SH-SY5Y (cell line): ENCODE measurements around the gene RAB5B.

ENCODE experiments used
- GATA2 ChIP-seq: IDR thresholded peaks from 2 replicates; pipeline ENCODE4 v1.6.1; 2011; ENCODE audit warnings: mild to moderate bottlenecking, low read depth, low read length
- GATA3 ChIP-seq: IDR thresholded peaks from 2 replicates; pipeline ENCODE4 v1.6.1; 2011; ENCODE audit warnings: low read depth, mild to moderate bottlenecking, low read length, moderate library complexity

DNA sequence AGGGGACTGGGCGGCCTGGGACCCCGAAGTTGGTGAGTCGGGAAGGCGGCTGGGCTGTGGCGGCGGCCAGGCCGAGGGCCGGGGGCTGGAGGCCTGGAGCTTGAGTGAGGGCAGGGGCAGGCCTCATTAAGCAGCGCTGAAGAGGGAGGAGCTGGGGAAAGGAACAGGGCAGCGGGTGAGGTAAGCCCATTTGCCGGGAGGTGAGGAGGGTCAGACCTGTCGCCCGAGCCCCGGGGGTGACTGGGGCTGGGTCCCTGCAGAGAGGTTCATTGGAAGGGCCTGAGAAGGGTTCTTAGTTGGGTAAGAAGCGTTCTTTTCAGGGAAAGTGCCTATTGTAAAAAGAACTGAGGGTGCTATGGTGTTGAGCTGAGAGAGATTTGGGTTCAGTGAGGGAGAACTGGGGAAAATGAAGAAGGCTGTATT, 441 bp downstream of the RAB5B start:
- TF ChIP-seq GATA2 (no peak), GATA3 (no peak)
